ENCODE results near the gene APOBEC3H.

The APOBEC3H gene

DNA sequence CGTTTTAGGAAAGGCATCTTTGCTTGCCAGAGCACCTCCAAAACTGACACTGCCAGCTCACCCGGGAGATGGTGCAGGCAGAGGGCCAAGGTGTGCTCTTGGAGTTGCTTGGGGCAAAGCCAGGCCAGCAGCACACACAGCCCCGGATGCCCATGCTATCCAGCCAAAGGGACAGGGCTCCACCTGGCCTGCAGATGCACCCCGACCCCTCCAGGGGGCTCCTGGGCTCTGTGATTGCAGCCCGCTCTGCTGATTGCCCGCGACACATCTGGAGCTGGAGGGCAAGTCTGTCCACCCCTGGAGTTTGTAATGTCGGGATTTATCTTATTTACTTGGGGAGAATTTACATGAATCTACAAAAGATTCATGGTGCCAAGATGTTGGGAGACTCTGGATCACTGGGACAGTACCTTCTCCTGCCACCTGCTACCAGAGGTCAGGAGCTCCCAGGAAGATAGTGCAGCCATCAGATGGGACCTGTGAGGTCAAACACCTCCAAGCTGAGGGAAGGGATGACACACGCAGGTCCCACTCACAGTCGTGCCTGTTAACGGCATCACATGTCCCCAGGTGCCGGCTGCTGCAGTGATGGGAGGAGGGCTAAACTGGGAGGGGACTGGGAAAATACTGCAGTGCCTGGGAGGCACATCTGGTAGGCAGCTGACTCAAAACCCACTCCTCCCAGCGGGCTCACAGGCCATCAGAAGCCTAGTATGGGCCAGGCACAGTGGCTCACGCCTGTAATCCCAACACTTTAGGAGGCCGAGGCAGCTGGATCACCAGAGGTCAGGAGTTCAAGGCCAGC, 38.2 kb downstream of the APOBEC3H start:
- DNase-seq (ENCODE audit: low read depth, low spot score) = no peak
- TF ChIP-seq, protein P1, sequence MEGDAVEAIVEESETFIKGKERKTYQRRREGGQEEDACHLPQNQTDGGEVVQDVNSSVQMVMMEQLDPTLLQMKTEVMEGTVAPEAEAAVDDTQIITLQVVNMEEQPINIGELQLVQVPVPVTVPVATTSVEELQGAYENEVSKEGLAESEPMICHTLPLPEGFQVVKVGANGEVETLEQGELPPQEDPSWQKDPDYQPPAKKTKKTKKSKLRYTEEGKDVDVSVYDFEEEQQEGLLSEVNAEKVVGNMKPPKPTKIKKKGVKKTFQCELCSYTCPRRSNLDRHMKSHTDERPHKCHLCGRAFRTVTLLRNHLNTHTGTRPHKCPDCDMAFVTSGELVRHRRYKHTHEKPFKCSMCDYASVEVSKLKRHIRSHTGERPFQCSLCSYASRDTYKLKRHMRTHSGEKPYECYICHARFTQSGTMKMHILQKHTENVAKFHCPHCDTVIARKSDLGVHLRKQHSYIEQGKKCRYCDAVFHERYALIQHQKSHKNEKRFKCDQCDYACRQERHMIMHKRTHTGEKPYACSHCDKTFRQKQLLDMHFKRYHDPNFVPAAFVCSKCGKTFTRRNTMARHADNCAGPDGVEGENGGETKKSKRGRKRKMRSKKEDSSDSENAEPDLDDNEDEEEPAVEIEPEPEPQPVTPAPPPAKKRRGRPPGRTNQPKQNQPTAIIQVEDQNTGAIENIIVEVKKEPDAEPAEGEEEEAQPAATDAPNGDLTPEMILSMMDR (IDR thresholded peaks at IDR 0.05; ENCODE audit: insufficient read depth, low read length, missing control alignments) = peak; percentile 82
- POLR2A ChIA-PET = interaction anchor here (0.6 kb wide), 2 partner anchors 184 to 388 kb away, joined by 3 to 4 read pairs; partner anchors contain the start of gene RPL3
- CTCF ChIA-PET = interaction anchor here (0.7 to 2.9 kb wide), 19 partner anchors 8 to 395 kb away, joined by 3 to 23 read pairs (median 4); no protein-coding TSS in a partner anchor
- H3K4me3 ChIP-seq (ENCODE audit: low read depth, low read length) = no peak overlapping the region

DNA sequence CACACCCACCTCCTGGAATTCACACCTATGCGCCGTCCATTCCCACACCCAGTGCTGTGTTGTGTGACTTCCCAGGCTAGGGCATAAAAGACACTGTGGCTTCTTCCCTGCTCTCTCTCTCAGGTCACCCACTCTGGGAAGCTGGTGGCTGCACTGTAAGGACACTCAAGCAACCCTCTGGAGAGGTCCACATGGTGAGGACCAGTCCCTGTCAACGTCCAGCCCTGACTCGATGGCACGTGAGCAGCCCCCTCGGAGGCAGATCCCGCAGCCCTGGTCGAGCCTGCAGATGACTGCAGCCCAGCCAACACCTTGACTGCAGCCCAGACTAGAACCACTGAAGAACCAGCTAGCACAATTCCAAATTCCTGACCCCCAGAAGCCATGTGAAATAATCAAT, 39.3 kb downstream of the APOBEC3H start:
- CTCF ChIA-PET = interaction anchor here (1.0 to 2.9 kb wide), 8 partner anchors 7 to 393 kb away, joined by 3 to 23 read pairs (median 5); no protein-coding TSS in a partner anchor
- no peak overlapping the region for H3K4me3 ChIP-seq (ENCODE audit: low read depth, low read length)
- no peak for DNase-seq (ENCODE audit: low read depth, low spot score)
- TF ChIP-seq, protein P1 (IDR thresholded peaks at IDR 0.05; ENCODE audit: insufficient read depth, low read length, missing control alignments) = no peak
- POLR2A ChIA-PET = no interaction called here

DNA sequence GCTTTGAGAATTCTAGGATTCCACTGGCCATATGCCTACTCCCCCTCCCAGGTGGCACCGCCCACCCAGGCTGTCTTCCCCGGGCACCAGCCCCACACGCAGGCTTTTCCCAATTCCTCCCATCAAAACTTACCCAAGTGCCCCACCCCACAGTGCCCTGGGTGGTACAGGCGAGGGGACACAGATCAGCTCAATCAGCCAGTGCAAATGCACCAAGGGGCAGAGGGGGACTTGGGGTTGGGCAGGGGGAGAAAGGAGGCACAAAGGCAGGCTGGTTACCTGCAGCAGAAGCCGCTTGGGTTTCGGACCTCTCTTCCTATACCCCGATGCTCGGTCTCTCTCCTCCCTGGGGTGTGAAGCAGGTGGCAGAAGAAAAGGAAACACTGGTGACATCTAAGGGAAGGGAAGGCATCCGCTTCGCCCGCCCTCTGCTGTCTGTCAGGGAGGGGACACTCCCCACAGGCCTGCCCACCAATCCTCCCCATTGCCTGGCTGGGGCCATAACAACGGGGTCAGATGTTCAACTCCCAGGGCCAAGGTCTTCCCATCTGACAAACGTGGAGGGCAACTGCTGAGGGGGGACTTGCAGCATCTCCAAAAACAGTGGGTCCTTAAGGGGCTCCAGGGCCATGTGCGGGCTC, 41.4 kb downstream of the APOBEC3H start:
- TF ChIP-seq, protein P1 (IDR thresholded peaks at IDR 0.05; ENCODE audit: insufficient read depth, low read length, missing control alignments) = no peak
- no peak overlapping the region for H3K4me3 ChIP-seq (ENCODE audit: low read depth, low read length)
- DNase-seq (ENCODE audit: low read depth, low spot score) = no peak
- ChIA-PET CTCF (interaction anchor here (0.7 to 1.5 kb wide), 3 partner anchors 178 to 370 kb away, joined by 3 read pairs; no protein-coding TSS in a partner anchor), POLR2A (no interaction called here)

DNA sequence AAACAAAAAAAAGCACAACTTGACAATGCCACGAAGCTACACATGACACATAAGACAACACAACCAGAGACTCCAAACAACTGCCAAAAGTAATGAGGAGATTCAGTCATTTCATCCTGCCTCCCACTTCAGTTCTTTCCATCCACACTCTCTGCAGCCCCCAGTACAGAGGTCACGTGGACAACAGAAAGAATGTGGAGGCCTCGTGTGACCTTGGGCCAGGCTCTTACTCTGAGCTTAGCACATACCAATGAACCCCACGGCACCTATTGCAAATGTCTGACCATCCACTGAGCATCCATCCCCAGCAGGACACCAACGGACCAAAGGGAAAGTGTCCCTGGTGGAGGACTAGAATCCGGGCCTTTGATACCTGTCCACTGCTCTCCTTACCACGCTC, 42.9 kb downstream of the APOBEC3H start:
- no peak for DNase-seq (ENCODE audit: low read depth, low spot score)
- no peak overlapping the region for H3K4me3 ChIP-seq (ENCODE audit: low read depth, low read length)
- ChIA-PET CTCF (interaction anchor here (1.0 kb wide), 1 partner anchor 9 kb away, joined by 3 read pairs; no protein-coding TSS in a partner anchor), POLR2A (no interaction called here)
- TF ChIP-seq, protein P1 (IDR thresholded peaks at IDR 0.05; ENCODE audit: insufficient read depth, low read length, missing control alignments) = no peak

DNA sequence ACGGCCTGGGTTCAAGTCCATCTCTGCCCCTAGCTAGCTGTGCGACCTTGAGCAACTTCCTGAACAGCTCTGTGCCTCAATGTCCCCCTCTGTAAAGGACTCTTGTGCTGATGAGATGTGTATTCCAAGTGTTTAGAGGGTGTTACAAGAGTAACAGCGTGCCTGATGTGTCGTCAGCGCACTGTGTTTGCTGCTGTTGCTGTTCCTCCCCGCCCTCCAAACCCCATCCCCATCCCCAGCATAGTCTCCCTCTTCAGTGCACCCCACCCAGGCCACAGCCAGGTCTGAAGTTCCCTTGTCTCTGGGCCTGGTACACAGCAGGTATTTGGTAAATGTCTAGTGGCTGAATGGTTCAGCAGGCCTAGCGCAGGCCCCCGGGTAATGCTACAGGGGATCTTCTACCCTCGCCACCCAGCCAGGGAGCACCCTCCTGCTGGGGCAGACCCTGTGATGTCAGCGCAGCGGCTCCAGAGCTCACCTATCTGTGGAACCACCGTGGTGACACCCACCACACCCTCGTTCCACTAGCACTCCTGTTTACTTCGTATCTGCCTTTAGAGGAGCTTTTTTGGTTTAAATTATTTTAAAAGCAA, 45.1 kb downstream of the APOBEC3H start:
- CTCF ChIA-PET = interaction anchor here (1.2 to 1.9 kb wide), 5 partner anchors 8 to 273 kb away, joined by 3 to 8 read pairs (median 4); no protein-coding TSS in a partner anchor
- DNase-seq (ENCODE audit: low read depth, low spot score) = no peak
- no peak overlapping the region for H3K4me3 ChIP-seq (ENCODE audit: low read depth, low read length)
- POLR2A ChIA-PET = no interaction called here
- TF ChIP-seq, protein P1 (IDR thresholded peaks at IDR 0.05; ENCODE audit: insufficient read depth, low read length, missing control alignments) = no peak
